Smooth muscle cell (in vitro differentiated cells): Measurements from ENCODE around the gene APCDD1. TPM values are rescaled to one million over a fixed set of nuclear protein-coding genes. Genes with fewer than 3 reads are reported as not detected.

ENCODE experiments used
- DNase-seq: peaks from one replicate; lab custom pipeline; 2025; ENCODE audit not compliant: unreplicated experiment; lab: John Stamatoyannopoulos, UW
- H2AFZ ChIP-seq: fragments of 200-600 bp; sonication (generic); 2 replicates; pipeline ENCODE4 v1.6.0; 2016; ENCODE audit warnings: antibody characterized with exemption, low read depth, mild to moderate bottlenecking
- H3F3A ChIP-seq: fragments of 200-600 bp; sonication (generic); 2 replicates; pipeline ENCODE4 v1.6.0; 2017; ENCODE audit warnings: antibody characterized with exemption, low read depth
- H3K27ac ChIP-seq: fragments of 200-600 bp; sonication (generic); 2 replicates; pipeline ENCODE4 v1.5.1; 2016; ENCODE audit warnings: low read depth, mild to moderate bottlenecking
- H3K27me3 ChIP-seq: fragments of 200-600 bp; sonication (generic); 2 replicates; pipeline ENCODE4 v1.6.1; 2016; ENCODE audit warnings: low read depth, mild to moderate bottlenecking
- H3K36me3 ChIP-seq: fragments of 200-600 bp; sonication (generic); 2 replicates; pipeline ENCODE4 v1.5.1; 2016; ENCODE audit warnings: low read depth
- H3K4me1 ChIP-seq: fragments of 200-600 bp; sonication (generic); 2 replicates; pipeline ENCODE4 v1.5.1; 2016; ENCODE audit warnings: low read depth
- H3K4me2 ChIP-seq: fragments of 200-600 bp; sonication (generic); 2 replicates; pipeline ENCODE4 v1.6.0; 2016; ENCODE audit warnings: mild to moderate bottlenecking
- H3K4me3 ChIP-seq: fragments of 200-600 bp; sonication (generic); 2 replicates; pipeline ENCODE4 v1.5.1; 2016; ENCODE audit warnings: mild to moderate bottlenecking
- H3K79me2 ChIP-seq: fragments of 200-600 bp; sonication (generic); 2 replicates; pipeline ENCODE4 v1.6.0; 2016; ENCODE audit warnings: low read depth, mild to moderate bottlenecking
- H3K9ac ChIP-seq: fragments of 200-600 bp; sonication (generic); 2 replicates; pipeline ENCODE4 v1.6.0; 2016; ENCODE audit warnings: low read depth
- H3K9me3 ChIP-seq: fragments of 200-600 bp; sonication (generic); replicated peaks from 2 replicates; pipeline ENCODE4 v1.5.1; 2016; ENCODE audit warnings: low read depth
- H4K20me1 ChIP-seq: fragments of 200-600 bp; sonication (generic); 2 replicates; pipeline ENCODE4 v1.6.0; 2016; ENCODE audit warnings: low read depth
- WGBS: methylation state at CpG from one replicate; pipeline ENCODE4 v1.1.7; 2016; ENCODE audit warnings: low lambda C conversion rate; 5-methylcytosine and 5-hydroxymethylcytosine counted together
- polyA plus RNA-seq: library from polyadenylated mRNA; unstranded; fragments of >200 nt; fragmentation: Nextera tagmentation; extraction: Ambion mirVana; gene quantifications from 2 replicates; pipeline ENCODE4 v1.2.1, GENCODE V29; 2016
- total RNA-seq: library from RNA; depleted of rRNA; stranded (reverse); fragments of >200 nt; gene quantifications from 2 replicates; pipeline ENCODE4 v1.2.3, GENCODE V29; 2014
- TF ChIP-seq, protein P1 (sequence below): fragments of 200-600 bp; sonication (generic); IDR thresholded peaks from 2 replicates; pipeline ENCODE4 v1.5.1; 2017; ENCODE audit warnings: borderline replicate concordance, mild to moderate bottlenecking, antibody characterized with exemption; ENCODE audit not compliant: insufficient read depth, poor library complexity, severe bottlenecking

Gene APCDD1
- total and polyA plus RNA-seq, 2 experiments from 2014 or later: 17.3 to 23.1 TPM

DNA sequence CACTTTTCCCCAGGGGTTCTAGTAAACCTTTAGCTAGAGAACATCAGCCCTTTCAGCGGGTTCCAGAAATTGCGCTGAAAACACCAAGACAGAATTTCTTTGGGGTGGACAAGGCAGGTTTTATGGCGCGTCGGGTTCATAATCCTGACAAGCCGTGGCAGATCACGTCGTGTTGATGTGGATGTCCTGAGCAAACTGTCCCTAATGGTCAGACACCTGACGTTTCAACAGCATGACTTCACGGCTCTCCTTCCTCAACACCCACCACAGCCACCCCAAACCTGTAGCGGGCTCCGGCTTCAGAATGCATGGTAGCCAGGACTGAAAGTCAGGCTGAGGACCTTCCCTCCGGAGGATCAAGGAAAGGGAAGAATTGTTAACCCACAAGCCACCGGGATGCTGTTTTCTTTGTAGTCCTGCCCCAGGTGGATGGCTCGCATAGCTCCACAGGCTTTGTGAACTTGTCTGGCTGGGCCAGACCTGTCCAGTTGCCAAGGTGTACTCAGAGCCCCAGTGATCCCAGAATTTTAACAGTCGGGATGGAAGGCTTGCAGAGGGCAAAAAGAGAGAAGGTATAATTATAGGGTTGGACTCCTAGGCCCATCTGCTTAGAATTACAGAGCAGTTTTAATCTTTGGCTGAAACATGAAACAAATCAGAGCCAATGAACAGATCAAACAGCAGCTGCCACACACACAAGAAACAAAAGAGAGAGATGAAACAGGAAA lies 1.5 kb downstream of the APCDD1 start:
- Histone ChIP-seq H2AFZ (no peak overlapping the region), H3K79me2 (peaks cover 50% of the 10 kb centered on the region), H3K4me2 (peak overlapping the region; percentile 90), H3K4me1 (peaks cover 19% of the 10 kb centered on the region), H4K20me1 (peaks cover 3% of the 10 kb centered on the region), H3K27ac (no peak overlapping the region), H3K4me3 (peak overlapping the region; percentile 73), H3K36me3 (no peaks in the 10 kb centered on the region), H3K9me3 (no peaks in the 10 kb centered on the region), H3K9ac (peak overlapping the region; percentile 45), H3K27me3 (no peaks in the 10 kb centered on the region), H3F3A (peaks cover 30% of the 10 kb centered on the region)
- TF ChIP-seq, protein P1, sequence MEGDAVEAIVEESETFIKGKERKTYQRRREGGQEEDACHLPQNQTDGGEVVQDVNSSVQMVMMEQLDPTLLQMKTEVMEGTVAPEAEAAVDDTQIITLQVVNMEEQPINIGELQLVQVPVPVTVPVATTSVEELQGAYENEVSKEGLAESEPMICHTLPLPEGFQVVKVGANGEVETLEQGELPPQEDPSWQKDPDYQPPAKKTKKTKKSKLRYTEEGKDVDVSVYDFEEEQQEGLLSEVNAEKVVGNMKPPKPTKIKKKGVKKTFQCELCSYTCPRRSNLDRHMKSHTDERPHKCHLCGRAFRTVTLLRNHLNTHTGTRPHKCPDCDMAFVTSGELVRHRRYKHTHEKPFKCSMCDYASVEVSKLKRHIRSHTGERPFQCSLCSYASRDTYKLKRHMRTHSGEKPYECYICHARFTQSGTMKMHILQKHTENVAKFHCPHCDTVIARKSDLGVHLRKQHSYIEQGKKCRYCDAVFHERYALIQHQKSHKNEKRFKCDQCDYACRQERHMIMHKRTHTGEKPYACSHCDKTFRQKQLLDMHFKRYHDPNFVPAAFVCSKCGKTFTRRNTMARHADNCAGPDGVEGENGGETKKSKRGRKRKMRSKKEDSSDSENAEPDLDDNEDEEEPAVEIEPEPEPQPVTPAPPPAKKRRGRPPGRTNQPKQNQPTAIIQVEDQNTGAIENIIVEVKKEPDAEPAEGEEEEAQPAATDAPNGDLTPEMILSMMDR: no peak
- 31% methylated on average over 16 of the region's 16 CpGs for WGBS
- no peak for DNase-seq

- no peak overlapping the region for H3K27ac ChIP-seq
- H3K79me2 ChIP-seq: peaks cover 58% of the 10 kb centered on the region
- H3K4me3 ChIP-seq: peak overlapping the region; percentile 73
- no peak for DNase-seq
- TF ChIP-seq, protein P1: no peak
- peaks cover 19% of the 10 kb centered on the region for H3K4me1 ChIP-seq
- H4K20me1 ChIP-seq: peaks cover 3% of the 10 kb centered on the region
- H3K27me3 ChIP-seq: no peaks in the 10 kb centered on the region
- H3K36me3 ChIP-seq: no peaks in the 10 kb centered on the region
- H3F3A ChIP-seq: peaks cover 22% of the 10 kb centered on the region
- WGBS: 78% methylated on average over 4 of the region's 4 CpGs
- peak overlapping the region; percentile 90 for H3K4me2 ChIP-seq
- no peak overlapping the region for H2AFZ ChIP-seq
- H3K9ac ChIP-seq: no peak overlapping the region
- no peaks in the 10 kb centered on the region for H3K9me3 ChIP-seq
Observed at GRCh38 chr18:10456718-10457117, 2.3 kb downstream of the APCDD1 start.

- Histone ChIP-seq H3K27me3 (no peaks in the 10 kb centered on the region), H3F3A (peaks cover 18% of the 10 kb centered on the region), H3K79me2 (peaks cover 63% of the 10 kb centered on the region), H3K4me3 (peak overlapping the region; percentile 73), H3K27ac (no peak overlapping the region), H3K4me2 (peak overlapping the region; percentile 90), H3K36me3 (no peaks in the 10 kb centered on the region), H4K20me1 (peaks cover 3% of the 10 kb centered on the region), H3K4me1 (peaks cover 19% of the 10 kb centered on the region), H3K9ac (no peak overlapping the region), H2AFZ (no peak overlapping the region), H3K9me3 (no peaks in the 10 kb centered on the region)
- no peak for DNase-seq
- 62% methylated on average over 2 of the region's 2 CpGs for WGBS
- TF ChIP-seq, protein P1: no peak
Observed at GRCh38 chr18:10457128-10457527, 2.7 kb downstream of the APCDD1 start.

DNA sequence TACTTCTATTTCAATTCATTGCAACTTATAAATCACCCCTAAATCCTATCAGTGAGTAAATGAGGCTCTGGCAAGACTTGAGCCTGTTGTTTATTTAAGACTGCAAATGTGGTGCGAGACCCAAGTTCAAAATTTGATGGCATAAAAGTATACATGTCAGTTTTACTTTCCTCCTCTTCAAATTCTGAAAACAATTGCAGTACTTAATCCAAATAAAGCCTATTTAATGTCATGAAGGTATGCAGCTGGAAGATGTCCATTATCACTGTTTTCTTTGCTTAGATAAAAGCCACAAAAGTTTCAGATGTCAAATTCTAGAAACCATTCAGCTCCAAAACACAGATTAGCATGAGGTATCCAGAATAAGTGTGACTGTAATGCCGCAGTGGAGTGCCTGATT lies 3.3 kb downstream of the APCDD1 start:
- DNase-seq: no peak
- Histone ChIP-seq H4K20me1 (peaks cover 3% of the 10 kb centered on the region), H3K4me3 (peak overlapping the region; percentile 73), H3K4me2 (peak overlapping the region; percentile 90), H3K9ac (no peak overlapping the region), H3K27me3 (no peaks in the 10 kb centered on the region), H3K4me1 (peaks cover 19% of the 10 kb centered on the region), H3K27ac (no peak overlapping the region), H3K36me3 (no peaks in the 10 kb centered on the region), H3K79me2 (peaks cover 64% of the 10 kb centered on the region), H2AFZ (no peak overlapping the region), H3K9me3 (no peaks in the 10 kb centered on the region), H3F3A (peaks cover 14% of the 10 kb centered on the region)
- TF ChIP-seq, protein P1: no peak
- 42% methylated on average over 2 of the region's 2 CpGs for WGBS
